Measurements from ENCODE around the gene SIK3.

- no peak for TF ChIP-seq EZH2phosphoT487 (IDR thresholded peaks at IDR 0.05; ENCODE audit: borderline replicate concordance, low read length)
- TF ChIP-seq CTCF (conservative IDR thresholded peaks at IDR 0.05; ENCODE audit: low read depth, low read length), result no peak
These were observed 48.3 kb upstream of the SIK3 start for GRCh38 chr11:117146521-117146920.
